ENCODE results near the gene RSPH6A.
"Not testable (repeated sequence)": the region's sequence is repeated elsewhere in the genome, so short reads cannot be mapped to it uniquely, and the experiment has no call there.

Gene RSPH6A

GRCh38 chr19:45804140-45804958 is 10.8 kb downstream of the RSPH6A start:
- no peak for DNase-seq (ENCODE audit: low read depth in 2 of 2)

- DNase-seq (ENCODE audit: low read depth in 2 of 2): no peak
These were observed 13.4 kb downstream of the RSPH6A start for GRCh38 chr19:45801603-45802175.

DNA sequence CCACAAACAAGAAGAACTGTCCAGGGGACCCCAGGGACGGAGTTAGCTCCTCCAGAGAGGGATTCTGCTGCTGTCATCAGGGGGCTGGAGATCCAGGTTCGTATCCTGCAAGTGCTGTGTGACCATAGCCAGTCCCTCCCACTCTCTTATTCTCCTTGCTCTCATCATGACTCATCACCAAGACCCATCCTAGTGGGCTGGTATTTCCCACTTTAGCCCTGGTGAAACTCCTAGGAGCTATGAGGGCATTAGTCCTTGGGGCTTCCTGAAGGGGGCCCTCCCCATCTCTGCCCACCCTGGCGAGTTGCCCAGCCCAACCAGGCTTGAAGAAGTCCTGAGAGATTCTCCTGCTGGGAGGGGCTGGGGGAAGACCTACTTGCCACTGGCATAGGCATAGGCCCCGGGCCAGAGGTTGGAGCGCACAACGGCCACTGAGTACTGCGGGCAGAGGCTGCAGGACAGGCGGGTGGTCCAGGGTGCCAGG is 15.0 kb downstream of the RSPH6A start:
- no peak for DNase-seq (ENCODE audit: low read depth in 2 of 2)

- not testable (repeated sequence) for DNase-seq (ENCODE audit: low read depth in 2 of 2)
These were observed 15.6 kb downstream of the RSPH6A start for GRCh38 chr19:45799541-45799940.

GRCh38 chr19:45798995-45799517 is 16.1 kb downstream of the RSPH6A start:
- DNase-seq (ENCODE audit: low read depth in 2 of 2): peak; percentile 25 to 40

- no peak for DNase-seq (ENCODE audit: low read depth in 2 of 2)
These were observed 20.5 kb downstream of the RSPH6A start for GRCh38 chr19:45794627-45795026.

- no peak for DNase-seq (ENCODE audit: low read depth in 2 of 2)
These were observed 21.2 kb downstream of the RSPH6A start for GRCh38 chr19:45793876-45794275.

DNA sequence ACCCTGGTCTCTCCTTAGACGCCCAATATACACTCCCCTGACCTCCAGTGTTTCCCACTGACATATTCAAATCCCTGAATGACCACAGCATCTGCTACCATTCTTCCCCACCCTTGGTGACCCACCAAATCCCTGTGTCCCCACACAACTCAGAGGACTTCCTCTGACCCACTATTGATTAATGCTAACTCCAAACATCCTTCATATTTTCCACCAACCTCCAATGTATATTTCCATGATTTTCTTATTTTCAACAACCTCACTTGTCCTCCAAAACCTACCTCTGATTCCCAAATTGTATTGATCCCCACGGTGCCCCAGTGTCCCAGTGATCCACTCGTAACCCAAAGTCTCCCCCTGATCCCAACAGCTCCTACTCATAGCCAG is 21.9 kb downstream of the RSPH6A start:
- DNase-seq (ENCODE audit: low read depth in 2 of 2): no peak

GRCh38 chr19:45792470-45793177 is 22.5 kb downstream of the RSPH6A start, which contains the start of gene DMWD:
Gene DMWD (minus strand): TSS chr19:45792845. CDS start chr19:45792756, 89 bp downstream.
- DNase-seq (ENCODE audit: low read depth in 2 of 2): peak; percentile 98 to 99

- no peak for DNase-seq (ENCODE audit: low read depth in 2 of 2)
These were observed 23.2 kb downstream of the RSPH6A start for GRCh38 chr19:45791744-45792469.

DNA sequence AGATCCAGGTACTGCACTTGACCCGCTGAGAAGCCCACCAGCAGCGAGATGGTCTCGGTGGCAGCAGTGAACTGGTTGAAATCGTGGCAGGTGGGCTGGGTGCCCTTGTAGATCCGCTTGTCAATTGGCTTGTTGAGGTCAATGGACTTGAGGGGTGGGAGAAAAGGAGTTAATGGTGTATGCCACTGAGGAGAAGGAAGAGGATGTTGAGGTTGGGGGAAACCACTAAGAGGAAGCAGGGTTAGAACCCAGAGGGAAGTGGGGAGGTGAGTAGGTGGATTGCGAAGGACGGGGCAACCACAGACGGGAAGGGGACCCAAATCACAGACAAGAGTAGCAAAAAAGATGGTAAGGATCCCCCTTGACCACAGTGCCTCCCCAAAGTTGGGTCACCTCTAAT is 24.2 kb downstream of the RSPH6A start:
- no peak for DNase-seq (ENCODE audit: low read depth in 2 of 2)

DNA sequence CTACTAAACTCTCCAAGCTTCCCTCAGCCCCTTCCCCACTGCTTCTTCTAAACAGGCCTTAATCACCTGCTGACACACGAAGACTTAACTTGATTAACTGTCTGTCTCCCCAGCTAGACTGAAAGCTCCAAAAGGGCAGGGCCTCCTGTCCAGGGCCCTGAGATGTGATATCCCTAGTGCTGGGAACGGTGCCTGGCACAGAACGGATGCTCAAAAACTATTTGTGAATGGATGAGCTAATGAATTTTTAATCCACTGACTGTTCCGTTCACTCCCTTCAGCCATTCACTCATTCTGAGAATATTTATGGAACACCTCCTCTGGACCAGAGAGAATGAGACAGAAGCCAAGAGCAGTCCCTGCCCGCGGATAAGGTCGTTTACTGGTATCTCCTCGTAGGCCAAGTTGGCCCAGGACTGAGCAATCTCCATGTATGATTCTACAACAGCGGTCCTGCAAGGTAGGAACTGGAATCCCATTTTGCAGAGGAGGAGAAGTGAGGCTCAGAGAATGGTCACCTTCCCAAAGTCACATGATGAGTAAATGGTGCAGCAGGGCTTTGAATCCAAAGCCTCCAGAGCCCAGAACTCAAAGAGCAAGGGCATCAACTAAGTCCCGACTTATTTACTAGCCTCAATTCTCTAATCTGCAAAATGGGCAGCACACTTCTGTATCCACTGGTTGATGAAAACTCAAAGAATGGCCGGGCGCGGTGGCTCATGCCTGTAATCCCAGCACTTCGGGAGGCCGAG is 25.9 kb downstream of the RSPH6A start:
- no peak for DNase-seq (ENCODE audit: low read depth in 2 of 2)

GRCh38 chr19:45786533-45786894 is 28.6 kb downstream of the RSPH6A start:
- no peak for DNase-seq (ENCODE audit: low read depth in 2 of 2)

DNA sequence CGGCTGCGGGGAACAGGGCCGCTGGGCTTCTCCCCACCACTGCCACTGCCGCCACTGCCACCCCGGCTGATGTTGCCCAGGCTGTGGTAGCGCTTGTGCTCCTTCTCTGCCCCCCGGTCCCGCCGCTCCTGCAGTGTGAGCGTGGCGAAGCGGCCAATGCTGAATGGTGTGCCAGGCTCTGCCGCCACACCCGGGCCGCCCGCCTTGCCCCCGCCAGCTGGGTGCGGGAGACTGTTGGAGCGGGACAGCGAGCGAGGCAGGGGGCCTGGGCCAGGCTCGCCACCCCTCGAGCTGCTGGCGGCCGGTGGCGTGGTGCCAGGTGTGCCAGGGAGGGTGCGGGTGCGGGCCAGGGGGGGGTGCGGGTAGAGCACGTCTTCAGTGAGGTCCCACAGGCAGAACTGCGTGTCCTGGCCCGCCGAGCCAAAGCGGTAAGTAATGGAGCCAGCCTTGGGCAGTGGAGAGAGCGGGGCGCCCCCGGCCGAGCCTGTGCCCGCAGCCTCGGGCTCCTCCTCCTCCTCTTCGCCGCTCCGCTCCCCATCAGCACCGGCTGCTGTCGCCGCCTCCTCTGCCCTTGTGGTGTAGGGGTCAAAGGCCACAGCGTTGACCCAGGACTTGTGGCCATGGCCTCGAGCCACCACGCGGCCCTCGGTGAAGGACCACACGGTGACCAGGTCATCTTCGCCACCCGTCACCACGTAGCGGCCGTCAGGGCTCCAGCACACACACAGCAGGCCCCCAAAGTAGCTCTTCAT is 29.2 kb downstream of the RSPH6A start:
- no peak for DNase-seq (ENCODE audit: low read depth in 2 of 2)

GRCh38 chr19:45785097-45785496 is 30.0 kb downstream of the RSPH6A start:
- no peak for DNase-seq (ENCODE audit: low read depth in 2 of 2)

DNA sequence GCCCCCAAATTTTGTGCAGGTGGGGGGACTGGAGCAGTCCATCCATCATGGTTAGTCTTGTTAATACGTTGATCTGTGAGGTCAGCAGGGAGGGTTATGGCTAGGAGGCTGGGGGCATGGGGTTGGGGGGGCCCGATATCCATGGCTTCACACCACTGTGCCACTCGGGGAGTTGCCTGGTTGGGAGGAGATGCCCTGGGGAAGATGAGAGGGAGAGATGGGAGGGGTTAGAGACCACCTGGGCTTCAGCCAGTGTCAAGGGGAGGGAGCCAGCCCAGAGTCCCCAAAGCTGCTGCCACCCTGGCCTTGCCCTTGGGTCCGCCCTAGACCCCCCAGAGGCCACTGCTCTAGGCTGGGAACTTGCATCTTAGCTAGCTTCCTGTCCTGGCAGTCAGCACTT is 31.0 kb downstream of the RSPH6A start:
- no peak for DNase-seq (ENCODE audit: low read depth in 2 of 2)

DNA sequence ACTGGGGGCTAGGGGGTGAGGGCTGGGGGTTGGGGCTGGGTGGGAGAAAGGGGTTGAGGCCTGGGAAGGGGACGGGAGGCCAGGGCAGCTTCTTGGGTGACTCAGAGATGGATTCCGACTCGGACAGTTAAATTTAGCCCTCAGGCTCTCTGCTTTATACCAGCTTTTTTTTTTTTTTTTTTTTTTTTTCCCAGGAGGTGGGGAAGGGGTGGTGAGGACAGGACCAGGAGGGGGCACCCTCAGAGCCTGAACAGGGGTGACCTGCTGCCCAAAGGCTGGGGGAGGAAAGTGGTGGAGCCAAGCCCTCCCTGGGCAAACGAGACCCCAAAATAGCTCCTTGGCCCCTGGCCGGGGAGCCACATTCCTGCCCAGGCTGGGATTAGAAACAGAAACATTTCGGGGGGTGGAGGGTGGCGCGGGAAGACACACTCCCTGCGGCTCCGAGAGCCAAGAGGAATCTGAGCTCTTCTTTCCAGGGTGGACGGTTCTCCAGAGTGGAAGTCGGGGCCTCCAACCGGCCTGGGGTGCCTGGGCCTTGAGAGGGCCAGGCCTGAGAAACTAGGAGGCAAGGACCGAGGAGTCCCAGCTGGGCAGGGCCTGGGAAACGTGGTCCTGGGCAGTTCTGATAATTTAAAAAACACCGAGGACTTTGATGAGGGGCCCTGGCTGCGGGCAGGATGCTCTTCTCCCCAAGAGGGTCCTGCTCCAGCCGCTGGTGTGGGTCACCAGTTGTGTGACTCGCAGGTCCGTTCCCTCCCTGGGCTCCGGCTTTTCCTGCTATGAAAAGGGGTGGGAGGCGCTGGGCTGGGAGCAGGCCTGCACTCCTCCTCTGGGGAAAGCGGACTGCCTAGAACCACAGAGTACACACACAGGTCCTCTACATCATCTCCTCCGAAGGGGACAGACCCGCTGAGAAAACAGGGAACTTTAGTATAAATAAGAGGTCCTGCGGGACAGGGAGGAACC is 32.0 kb downstream of the RSPH6A start:
- DNase-seq (ENCODE audit: low read depth in 2 of 2): no peak

- no peak for DNase-seq (ENCODE audit: low read depth in 2 of 2)
These were observed 32.9 kb downstream of the RSPH6A start, which contains the start of gene DMPK for GRCh38 chr19:45782162-45782691. Gene DMPK (minus strand): TSS chr19:45782490. CDS start chr19:45782352, 138 bp downstream.
